Suprapubic skin (tissue), 4 donors: ENCODE data around the gene PHPT1. TPM values are rescaled to one million over a fixed set of nuclear protein-coding genes. Genes with fewer than 3 reads are reported as not detected.
A peak's percentile ranks its signal among the peaks of the same experiment; 100 is the strongest.

Experiments
- DNase-seq, 2 donors: peaks; one replicate each; pipeline ENCODE4 v3.0.0-alpha.2; 2019; ENCODE audit warnings: low spot score in 2 of 2
- H3K27ac ChIP-seq: fragments of 200-600 bp; sonication (generic); one replicate; pipeline ENCODE4 v1.5.1; 2019
- H3K27me3 ChIP-seq: fragments of 200-600 bp; sonication (generic); one replicate; pipeline ENCODE4 v1.5.1; 2019
- H3K36me3 ChIP-seq: fragments of 200-600 bp; sonication (generic); one replicate; pipeline ENCODE4 v1.5.1; 2019
- H3K4me1 ChIP-seq: fragments of 200-600 bp; sonication (generic); one replicate; pipeline ENCODE4 v1.5.1; 2019
- H3K4me3 ChIP-seq: fragments of 200-600 bp; sonication (generic); one replicate; pipeline ENCODE4 v1.5.1; 2019; ENCODE audit warnings: mild to moderate bottlenecking
- H3K9me3 ChIP-seq: fragments of 200-600 bp; sonication (generic); one replicate; pipeline ENCODE4 v1.5.1; 2019
- CTCF ChIP-seq, 2 donors: fragments of 200-600 bp in 1 of 2; fragments of 450-650 bp in 1 of 2; sonication (generic) in 1 of 2; IDR thresholded peaks; one replicate each; pipeline ENCODE4 v1.5.1; 2016 to 2019; ENCODE audit warnings: antibody characterized with exemption in 2 of 2, mild to moderate bottlenecking in 1 of 2, moderate library complexity in 1 of 2
- EP300 ChIP-seq: sonication (generic); formaldehyde crosslinking; IDR thresholded peaks from one replicate; pipeline ENCODE4 v1.6.1; 2017; ENCODE audit warnings: antibody characterized with exemption
- POLR2A ChIP-seq, 2 donors: fragments of 450-650 bp; IDR thresholded peaks; one replicate each; pipeline ENCODE4 v1.6.1; 2017; ENCODE audit warnings: antibody characterized with exemption in 2 of 2, mild to moderate bottlenecking in 2 of 2, moderate library complexity in 2 of 2
- POLR2AphosphoS5 ChIP-seq, 3 donors: sonication (generic); formaldehyde crosslinking; IDR thresholded peaks; one replicate each; pipeline ENCODE4 v1.6.1; 2017; ENCODE audit warnings: antibody characterized with exemption in 3 of 3
- WGBS: methylation state at CpG from one replicate; pipeline ENCODE4 v1.1.5; 2018; 5-methylcytosine and 5-hydroxymethylcytosine counted together
- total RNA-seq, 4 donors: library from RNA; depleted of rRNA; stranded (reverse); fragments of >200 nt; gene quantifications; one replicate each; pipeline ENCODE4 v1.1.0, GENCODE V29; 2016

The PHPT1 gene
- total RNA-seq, 4 donors from 2014 or later: 41.9 to 64.2 (median 46.6) TPM

DNA sequence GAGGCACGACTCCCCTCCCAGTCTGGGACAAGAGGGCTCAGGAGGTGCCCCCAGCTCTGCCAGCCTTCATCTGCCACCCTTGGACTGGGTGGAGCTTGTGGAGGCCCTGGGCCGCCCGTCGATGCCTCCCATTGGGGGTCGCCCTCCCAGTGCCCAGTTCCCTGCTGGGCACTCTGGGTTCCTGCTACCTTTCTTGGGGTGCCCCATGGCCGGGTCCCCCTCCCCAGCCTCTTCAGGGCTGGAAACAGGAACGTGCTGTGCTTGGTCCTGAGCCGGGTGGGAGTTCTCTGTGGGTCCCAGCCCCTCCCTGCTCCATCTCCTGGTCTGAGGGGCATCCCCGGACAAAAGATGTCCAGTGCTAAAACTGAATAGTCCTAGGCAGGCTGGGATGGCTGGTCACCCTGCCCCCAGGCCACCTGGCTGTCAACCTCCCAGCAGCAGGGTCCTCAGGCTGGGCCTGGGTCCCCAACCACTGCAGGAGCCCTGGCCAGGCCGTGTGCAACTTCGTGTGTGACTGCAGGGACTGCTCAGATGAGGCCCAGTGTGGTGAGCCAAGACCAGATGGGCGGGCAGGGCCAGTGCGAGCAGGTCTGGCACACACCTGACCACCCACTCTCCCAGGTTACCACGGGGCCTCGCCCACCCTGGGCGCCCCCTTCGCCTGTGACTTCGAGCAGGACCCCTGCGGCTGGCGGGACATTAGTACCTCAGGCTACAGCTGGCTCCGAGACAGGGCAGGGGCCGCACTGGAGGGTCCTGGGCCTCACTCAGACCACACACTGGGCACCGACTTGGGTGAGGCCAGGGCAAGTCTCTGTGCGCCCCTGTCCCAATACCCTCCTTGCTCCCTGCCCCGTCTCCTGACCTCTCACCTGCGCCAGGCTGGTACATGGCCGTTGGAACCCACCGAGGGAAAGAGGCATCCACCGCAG is 3.7 kb downstream of the PHPT1 start:
- Histone ChIP-seq H3K27me3 (no peaks in the 10 kb centered on the region), H3K36me3 (peaks cover 5% of the 10 kb centered on the region), H3K4me1 (peaks cover 28% of the 10 kb centered on the region), H3K9me3 (no peaks in the 10 kb centered on the region), H3K4me3 (no peak overlapping the region), H3K27ac (no peak overlapping the region)
- TF ChIP-seq CTCF (IDR thresholded peaks at IDR 0.05) (no peak), POLR2AphosphoS5 (IDR thresholded peaks at IDR 0.05) (no peak), POLR2A (IDR thresholded peaks at IDR 0.05) (no peak), EP300 (no peak)
- no CpG with 5 or more reads among the region's 29 CpGs for WGBS
- DNase-seq: peak in 1 of 2 donors; percentile 65

- peak in 1 of 2 donors; percentile 60 for DNase-seq
- no peaks in the 10 kb centered on the region for H3K27me3 ChIP-seq
- H3K9me3 ChIP-seq: no peaks in the 10 kb centered on the region
- H3K4me3 ChIP-seq: no peak overlapping the region
- TF ChIP-seq CTCF (IDR thresholded peaks at IDR 0.05) (no peak), POLR2A (IDR thresholded peaks at IDR 0.05) (no peak), POLR2AphosphoS5 (IDR thresholded peaks at IDR 0.05) (no peak), EP300 (no peak)
- H3K36me3 ChIP-seq: peaks cover 5% of the 10 kb centered on the region
- no peak overlapping the region for H3K27ac ChIP-seq
- 77% methylated on average over 6 of the region's 18 CpGs for WGBS
- H3K4me1 ChIP-seq: peaks cover 29% of the 10 kb centered on the region
Measured at GRCh38 chr9:136853596-136854112, 4.4 kb downstream of the PHPT1 start.

GRCh38 chr9:136854113-136854841 is 5.1 kb downstream of the PHPT1 start:
- peaks cover 5% of the 10 kb centered on the region for H3K36me3 ChIP-seq
- H3K4me1 ChIP-seq: peaks cover 36% of the 10 kb centered on the region
- H3K27ac ChIP-seq: no peak overlapping the region
- H3K9me3 ChIP-seq: no peaks in the 10 kb centered on the region
- WGBS: 58% methylated on average over 9 of the region's 30 CpGs
- H3K4me3 ChIP-seq: no peak overlapping the region
- DNase-seq: peak in 1 of 2 donors; percentile 71
- TF ChIP-seq EP300: no peak
- no peaks in the 10 kb centered on the region for H3K27me3 ChIP-seq

DNA sequence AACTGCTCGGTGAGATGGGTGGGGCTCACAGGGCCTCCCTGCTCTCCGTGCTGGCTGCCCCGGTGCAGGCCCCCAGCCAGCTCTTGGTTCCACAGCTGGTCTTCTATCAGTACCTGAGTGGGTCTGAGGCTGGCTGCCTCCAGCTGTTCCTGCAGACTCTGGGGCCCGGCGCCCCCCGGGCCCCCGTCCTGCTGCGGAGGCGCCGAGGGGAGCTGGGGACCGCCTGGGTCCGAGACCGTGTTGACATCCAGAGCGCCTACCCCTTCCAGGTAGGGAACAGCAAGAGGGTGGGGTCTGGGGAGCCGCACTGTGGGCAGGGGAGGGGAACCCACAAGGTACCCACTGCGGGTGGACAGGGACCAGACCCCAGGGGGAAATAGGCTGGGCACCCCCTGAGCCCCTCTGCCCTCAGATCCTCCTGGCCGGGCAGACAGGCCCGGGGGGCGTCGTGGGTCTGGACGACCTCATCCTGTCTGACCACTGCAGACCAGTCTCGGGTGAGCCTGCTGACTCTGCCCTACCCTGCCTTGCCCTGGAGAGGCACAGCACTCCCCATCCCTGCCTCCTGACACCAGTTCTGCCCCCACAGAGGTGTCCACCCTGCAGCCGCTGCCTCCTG is 5.7 kb downstream of the PHPT1 start:
- Histone ChIP-seq H3K4me1 (peaks cover 36% of the 10 kb centered on the region), H3K9me3 (no peaks in the 10 kb centered on the region), H3K36me3 (peaks cover 5% of the 10 kb centered on the region), H3K27me3 (no peaks in the 10 kb centered on the region), H3K4me3 (no peak overlapping the region), H3K27ac (no peak overlapping the region)
- peak in 1 of 2 donors; percentile 55 for DNase-seq
- WGBS: 69% methylated on average over 8 of the region's 23 CpGs
- no peak for TF ChIP-seq POLR2AphosphoS5 (IDR thresholded peaks at IDR 0.05)
- TF ChIP-seq CTCF (IDR thresholded peaks at IDR 0.05): no peak
- TF ChIP-seq EP300: no peak
- TF ChIP-seq POLR2A (IDR thresholded peaks at IDR 0.05): no peak

DNA sequence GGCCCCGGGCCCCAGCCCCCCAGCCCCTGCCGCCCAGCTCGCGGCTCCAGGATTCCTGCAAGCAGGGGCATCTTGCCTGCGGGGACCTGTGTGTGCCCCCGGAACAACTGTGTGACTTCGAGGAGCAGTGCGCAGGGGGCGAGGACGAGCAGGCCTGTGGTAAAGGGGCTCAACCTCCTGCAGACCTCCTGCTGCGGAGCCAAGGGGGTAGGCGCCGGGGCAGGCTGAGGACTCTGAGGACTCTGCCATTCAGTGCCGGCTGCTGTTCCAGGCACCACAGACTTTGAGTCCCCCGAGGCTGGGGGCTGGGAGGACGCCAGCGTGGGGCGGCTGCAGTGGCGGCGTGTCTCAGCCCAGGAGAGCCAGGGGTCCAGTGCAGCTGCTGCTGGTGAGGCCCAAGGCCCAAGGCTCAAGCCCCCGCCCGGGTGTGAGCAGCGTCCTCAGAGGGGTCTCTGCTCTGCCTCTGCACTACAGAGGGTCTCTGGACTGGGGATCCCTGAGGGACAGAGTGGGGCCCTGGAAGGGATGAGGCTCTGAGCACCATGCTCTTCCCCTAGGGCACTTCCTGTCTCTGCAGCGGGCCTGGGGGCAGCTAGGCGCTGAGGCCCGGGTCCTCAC is 6.4 kb downstream of the PHPT1 start:
- peaks cover 30% of the 10 kb centered on the region for H3K4me1 ChIP-seq

More for the DNA sequence above, 6.4 kb downstream of the PHPT1 start:
- no peak for TF ChIP-seq EP300
- TF ChIP-seq POLR2AphosphoS5 (IDR thresholded peaks at IDR 0.05): no peak
- no peak for TF ChIP-seq POLR2A (IDR thresholded peaks at IDR 0.05)
- no peak for TF ChIP-seq CTCF (IDR thresholded peaks at IDR 0.05)
- DNase-seq: peak in 1 of 2 donors; percentile 65
- peaks cover 8% of the 10 kb centered on the region for H3K36me3 ChIP-seq
- H3K4me3 ChIP-seq: no peak overlapping the region
- 87% methylated on average over 3 of the region's 26 CpGs for WGBS
- no peak overlapping the region for H3K27ac ChIP-seq
- H3K27me3 ChIP-seq: no peaks in the 10 kb centered on the region
- H3K9me3 ChIP-seq: no peaks in the 10 kb centered on the region
